DMS153 (cell line): ENCODE measurements around the gene BRD4.

Experiments used
- DNase-seq: peaks from one replicate; lab custom pipeline; 2025; lab: John Stamatoyannopoulos, UW

Gene BRD4

GRCh38 chr19:15248648-15249527 lies 83.5 kb downstream of the BRD4 start:
- DNase-seq, result no peak

GRCh38 chr19:15248106-15248505 lies 84.2 kb downstream of the BRD4 start:
- DNase-seq, result no peak

- no peak for DNase-seq
These were observed 85.0 kb downstream of the BRD4 start for GRCh38 chr19:15247107-15248014.

- DNase-seq, result no peak
These were observed 86.2 kb downstream of the BRD4 start for GRCh38 chr19:15246198-15246481.

- DNase-seq, result no peak
These were observed 86.8 kb downstream of the BRD4 start for GRCh38 chr19:15245370-15246197.

- no peak for DNase-seq
These were observed 87.5 kb downstream of the BRD4 start for GRCh38 chr19:15244808-15245207.

- DNase-seq, result no peak
These were observed 88.1 kb downstream of the BRD4 start for GRCh38 chr19:15244106-15244803.

- DNase-seq, result no peak
These were observed 88.9 kb downstream of the BRD4 start for GRCh38 chr19:15243236-15243957.

GRCh38 chr19:15241259-15241910 lies 91.0 kb downstream of the BRD4 start:
- no peak for DNase-seq

GRCh38 chr19:15240515-15240914 lies 91.8 kb downstream of the BRD4 start:
- DNase-seq, result no peak

GRCh38 chr19:15239337-15239949 lies 92.9 kb downstream of the BRD4 start:
- no peak for DNase-seq

- DNase-seq, result no peak
These were observed 93.6 kb downstream of the BRD4 start for GRCh38 chr19:15238639-15239155.

- no peak for DNase-seq
These were observed 94.3 kb downstream of the BRD4 start for GRCh38 chr19:15237759-15238638.

- DNase-seq, result no peak
These were observed 95.5 kb downstream of the BRD4 start for GRCh38 chr19:15236886-15237285.

GRCh38 chr19:15235781-15236180 lies 96.6 kb downstream of the BRD4 start:
- no peak for DNase-seq

- DNase-seq, result no peak
These were observed 97.8 kb downstream of the BRD4 start for GRCh38 chr19:15234431-15235130.

- no peak for DNase-seq
These were observed 101.1 kb downstream of the BRD4 start for GRCh38 chr19:15231271-15231670.

- DNase-seq, result no peak
These were observed 105.1 kb downstream of the BRD4 start for GRCh38 chr19:15227261-15227660.
